ENCODE data around the gene UBALD1.

DNA sequence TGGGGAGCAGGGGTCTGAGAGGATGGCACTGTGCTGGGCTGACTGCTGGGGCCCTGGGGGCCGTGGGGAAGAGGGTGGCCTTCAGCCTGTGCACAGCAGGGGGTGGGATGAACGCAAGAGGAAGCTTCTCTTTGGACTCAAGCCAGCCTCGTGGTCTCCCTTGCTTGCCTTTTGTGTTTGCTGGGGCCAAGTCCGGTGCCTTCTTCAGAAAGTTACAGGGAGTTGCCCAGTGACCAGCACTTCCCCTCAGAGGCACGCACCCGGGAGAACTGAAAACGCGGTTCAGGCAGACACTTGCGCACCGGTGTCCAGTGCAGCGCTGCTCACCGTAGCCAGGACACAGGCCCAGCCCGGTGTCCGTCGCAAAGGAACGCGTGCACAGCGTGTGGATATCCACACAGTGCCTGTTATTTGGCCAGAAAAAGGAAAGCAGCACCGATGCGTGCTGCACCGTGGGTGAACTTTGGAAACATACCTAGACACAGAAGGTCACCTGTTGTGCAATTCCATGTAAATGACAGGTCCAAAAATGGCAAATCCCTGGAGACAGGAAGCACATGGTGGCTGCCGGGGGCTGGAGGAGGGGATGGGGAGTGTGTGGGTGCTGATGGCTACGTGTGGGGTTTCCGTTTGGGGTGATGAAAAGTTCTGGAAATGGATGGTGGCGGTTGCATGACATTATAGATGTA is 49.2 kb upstream of the UBALD1 start:
- TF ChIP-seq EZH2 (IDR thresholded peaks at IDR 0.05) (no peak), EZH2phosphoT487 (IDR thresholded peaks at IDR 0.05) (no peak)
- TF ChIP-seq, protein P1, sequence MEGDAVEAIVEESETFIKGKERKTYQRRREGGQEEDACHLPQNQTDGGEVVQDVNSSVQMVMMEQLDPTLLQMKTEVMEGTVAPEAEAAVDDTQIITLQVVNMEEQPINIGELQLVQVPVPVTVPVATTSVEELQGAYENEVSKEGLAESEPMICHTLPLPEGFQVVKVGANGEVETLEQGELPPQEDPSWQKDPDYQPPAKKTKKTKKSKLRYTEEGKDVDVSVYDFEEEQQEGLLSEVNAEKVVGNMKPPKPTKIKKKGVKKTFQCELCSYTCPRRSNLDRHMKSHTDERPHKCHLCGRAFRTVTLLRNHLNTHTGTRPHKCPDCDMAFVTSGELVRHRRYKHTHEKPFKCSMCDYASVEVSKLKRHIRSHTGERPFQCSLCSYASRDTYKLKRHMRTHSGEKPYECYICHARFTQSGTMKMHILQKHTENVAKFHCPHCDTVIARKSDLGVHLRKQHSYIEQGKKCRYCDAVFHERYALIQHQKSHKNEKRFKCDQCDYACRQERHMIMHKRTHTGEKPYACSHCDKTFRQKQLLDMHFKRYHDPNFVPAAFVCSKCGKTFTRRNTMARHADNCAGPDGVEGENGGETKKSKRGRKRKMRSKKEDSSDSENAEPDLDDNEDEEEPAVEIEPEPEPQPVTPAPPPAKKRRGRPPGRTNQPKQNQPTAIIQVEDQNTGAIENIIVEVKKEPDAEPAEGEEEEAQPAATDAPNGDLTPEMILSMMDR (IDR thresholded peaks at IDR 0.05), result no peak
